HG03571 (cell line): Measurements from ENCODE around the gene SMIM20.
A peak's percentile ranks its signal among the peaks of the same experiment; 100 is the strongest.
"Not testable (repeated sequence)": the region's sequence is repeated elsewhere in the genome, so short reads cannot be mapped to it uniquely, and the experiment has no call there.

Source experiments
- ATAC-seq: cut with Tn5 transposase; IDR thresholded peaks from one replicate; pipeline ENCODE4 v1.9.1; 2021; ENCODE audit not compliant: unreplicated experiment

Gene SMIM20

GRCh38 chr4:25913851-25914669 is at the start of gene SMIM20:
TSS of gene SMIM20 (plus strand) at chr4:25914220. CDS start at chr4:25914314, 94 bp downstream.
- peak; percentile 91 for ATAC-seq

- ATAC-seq: no peak
Measured at GRCh38 chr4:25865586-25865985, 48.4 kb upstream of the SMIM20 start.

- not testable (repeated sequence) for ATAC-seq
Measured at GRCh38 chr4:25866401-25866800, 47.6 kb upstream of the SMIM20 start.

GRCh38 chr4:25867781-25868294 is 46.2 kb upstream of the SMIM20 start:
- ATAC-seq: no peak

- ATAC-seq: no peak
Measured at GRCh38 chr4:25870081-25870480, 43.9 kb upstream of the SMIM20 start.

- no peak for ATAC-seq
Measured at GRCh38 chr4:25872851-25873631, 41.0 kb upstream of the SMIM20 start.

GRCh38 chr4:25873632-25874129 is 40.3 kb upstream of the SMIM20 start:
- no peak for ATAC-seq

- peak; percentile 40 for ATAC-seq
Measured at GRCh38 chr4:25874655-25875054, 39.4 kb upstream of the SMIM20 start.

GRCh38 chr4:25875281-25875745 is 38.7 kb upstream of the SMIM20 start:
- ATAC-seq: peak; percentile 40

- no peak for ATAC-seq
Measured at GRCh38 chr4:25878676-25879075, 35.3 kb upstream of the SMIM20 start.

- ATAC-seq: no peak
Measured at GRCh38 chr4:25879091-25879584, 34.9 kb upstream of the SMIM20 start.

GRCh38 chr4:25879587-25879986 is 34.4 kb upstream of the SMIM20 start:
- ATAC-seq: no peak

- no peak for ATAC-seq
Measured at GRCh38 chr4:25879991-25880651, 33.9 kb upstream of the SMIM20 start.

GRCh38 chr4:25881193-25881592 is 32.8 kb upstream of the SMIM20 start:
- ATAC-seq: no peak

GRCh38 chr4:25882226-25882625 is 31.8 kb upstream of the SMIM20 start:
- ATAC-seq: no peak

- ATAC-seq: no peak
Measured at GRCh38 chr4:25883565-25883964, 30.5 kb upstream of the SMIM20 start.

- ATAC-seq: no peak
Measured at GRCh38 chr4:25884031-25884782, 29.8 kb upstream of the SMIM20 start.

GRCh38 chr4:25888781-25889180 is 25.2 kb upstream of the SMIM20 start:
- no peak for ATAC-seq

GRCh38 chr4:25889589-25890503 is 24.2 kb upstream of the SMIM20 start:
- ATAC-seq: no peak
